IPS-18c (cell line): Measurements from ENCODE around the gene GMDS.

ENCODE experiments used
- H3K4me3 ChIP-seq: 2 replicates; pipeline ENCODE4 v1.7.0; 2013; ENCODE audit warnings: low read depth, mild to moderate bottlenecking, low read length, moderate library complexity; ENCODE audit not compliant: insufficient read depth
- H3K9me3 ChIP-seq: one replicate; pipeline ENCODE4 v1.6.1; 2013; ENCODE audit warnings: mild to moderate bottlenecking, low read length, moderate library complexity; ENCODE audit not compliant: control insufficient read depth, insufficient read depth

Gene GMDS

GRCh38 chr6:1620504-1621069 lies 624.8 kb downstream of the GMDS start:
- H3K4me3 ChIP-seq: peak overlapping the region; percentile 20; the same call in 1 of the 2 replicates
- peaks cover 2% of the 10 kb centered on the region for H3K9me3 ChIP-seq

GRCh38 chr6:1619673-1620503 lies 625.5 kb downstream of the GMDS start:
- peak overlapping the region; percentile 44 for H3K4me3 ChIP-seq
- peaks cover 2% of the 10 kb centered on the region for H3K9me3 ChIP-seq

GRCh38 chr6:1619098-1619672 lies 626.2 kb downstream of the GMDS start:
- Histone ChIP-seq H3K4me3 (peak overlapping the region; percentile 44), H3K9me3 (peaks cover 2% of the 10 kb centered on the region)

DNA sequence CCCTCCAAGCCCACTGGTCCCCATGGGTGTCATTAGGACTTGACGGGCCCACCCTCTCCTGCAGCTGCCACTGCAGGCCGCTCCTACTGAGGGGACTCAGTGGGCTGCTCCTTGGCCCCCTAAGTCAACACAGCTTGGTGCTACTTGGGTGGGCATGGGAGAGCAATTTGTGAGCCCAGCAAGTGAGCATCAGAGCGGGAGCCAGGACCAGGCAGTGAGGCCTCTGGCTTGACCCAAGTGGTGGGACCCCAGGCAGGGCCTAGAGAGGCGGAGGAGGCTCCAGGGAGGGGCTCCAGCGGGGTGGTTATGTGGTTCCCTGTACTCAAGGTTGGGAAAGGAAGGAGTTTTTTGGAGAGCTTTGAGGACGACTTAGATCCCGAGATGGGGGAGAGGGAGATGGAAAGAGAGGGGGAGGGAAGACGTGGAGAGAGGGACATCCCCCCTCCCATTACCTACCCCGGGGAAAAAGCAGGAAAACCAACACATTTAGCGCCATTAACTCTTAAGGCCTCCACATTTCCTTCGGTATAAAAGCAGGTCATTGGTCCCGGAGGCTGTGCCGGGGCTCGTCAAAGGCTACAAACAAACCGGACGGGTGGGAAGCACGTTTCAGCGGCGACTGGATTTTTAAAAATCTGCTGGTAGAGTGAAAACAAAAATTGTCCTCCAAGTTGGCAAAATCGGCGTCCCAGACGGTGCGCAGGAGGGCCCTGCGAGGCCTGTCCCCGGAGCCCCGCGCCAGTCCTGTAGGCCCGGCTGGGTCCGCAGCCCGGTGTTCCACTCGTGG lies 626.9 kb downstream of the GMDS start:
- Histone ChIP-seq H3K9me3 (peaks cover 2% of the 10 kb centered on the region), H3K4me3 (no peak overlapping the region)

DNA sequence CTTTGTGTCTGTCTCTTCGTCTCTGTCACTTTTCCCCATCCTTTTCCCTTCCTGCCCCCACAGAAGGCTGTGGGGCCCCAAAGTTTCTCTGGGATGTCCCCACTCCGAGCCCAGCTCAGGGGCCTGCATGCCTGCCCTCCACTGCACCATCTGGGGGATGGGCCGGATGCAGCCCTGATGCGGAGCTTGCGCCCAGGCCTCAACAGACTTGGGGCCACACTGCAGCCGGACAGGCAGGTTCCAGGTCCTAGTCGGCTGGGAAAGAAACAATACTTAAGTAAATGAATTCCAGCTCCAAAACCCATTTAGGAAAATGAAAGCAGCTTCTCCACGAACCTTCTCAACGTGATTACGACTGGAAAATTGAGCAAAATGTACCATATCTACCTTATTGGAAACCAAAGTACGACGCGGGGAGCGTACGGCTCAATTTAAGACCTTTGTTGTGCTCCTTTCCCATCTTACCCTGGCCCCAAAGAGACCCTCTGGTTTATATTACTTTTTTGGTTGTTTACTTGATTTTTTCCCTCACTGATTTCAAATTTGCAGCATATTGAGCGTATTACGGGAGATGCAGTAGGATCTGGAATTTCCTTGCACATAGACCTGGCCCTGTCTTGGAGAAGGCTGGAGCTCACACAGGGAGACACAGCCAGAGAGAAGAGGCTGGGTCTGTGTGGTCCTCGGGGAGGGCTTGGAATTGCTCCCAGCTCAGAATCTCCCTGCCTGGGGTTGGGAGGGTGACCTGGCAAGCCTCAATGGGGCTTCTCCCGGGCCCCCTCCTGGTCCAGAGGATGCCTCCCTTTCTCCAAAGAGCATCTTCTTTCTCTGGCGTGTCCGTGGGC lies 627.7 kb downstream of the GMDS start:
- no peak overlapping the region for H3K4me3 ChIP-seq
- peaks cover 2% of the 10 kb centered on the region for H3K9me3 ChIP-seq

GRCh38 chr6:1616701-1617463 lies 628.5 kb downstream of the GMDS start:
- H3K4me3 ChIP-seq: no peak overlapping the region
- H3K9me3 ChIP-seq: peaks cover 2% of the 10 kb centered on the region

GRCh38 chr6:1615853-1616420 lies 629.5 kb downstream of the GMDS start:
- Histone ChIP-seq H3K4me3 (no peak overlapping the region), H3K9me3 (peaks cover 2% of the 10 kb centered on the region)

DNA sequence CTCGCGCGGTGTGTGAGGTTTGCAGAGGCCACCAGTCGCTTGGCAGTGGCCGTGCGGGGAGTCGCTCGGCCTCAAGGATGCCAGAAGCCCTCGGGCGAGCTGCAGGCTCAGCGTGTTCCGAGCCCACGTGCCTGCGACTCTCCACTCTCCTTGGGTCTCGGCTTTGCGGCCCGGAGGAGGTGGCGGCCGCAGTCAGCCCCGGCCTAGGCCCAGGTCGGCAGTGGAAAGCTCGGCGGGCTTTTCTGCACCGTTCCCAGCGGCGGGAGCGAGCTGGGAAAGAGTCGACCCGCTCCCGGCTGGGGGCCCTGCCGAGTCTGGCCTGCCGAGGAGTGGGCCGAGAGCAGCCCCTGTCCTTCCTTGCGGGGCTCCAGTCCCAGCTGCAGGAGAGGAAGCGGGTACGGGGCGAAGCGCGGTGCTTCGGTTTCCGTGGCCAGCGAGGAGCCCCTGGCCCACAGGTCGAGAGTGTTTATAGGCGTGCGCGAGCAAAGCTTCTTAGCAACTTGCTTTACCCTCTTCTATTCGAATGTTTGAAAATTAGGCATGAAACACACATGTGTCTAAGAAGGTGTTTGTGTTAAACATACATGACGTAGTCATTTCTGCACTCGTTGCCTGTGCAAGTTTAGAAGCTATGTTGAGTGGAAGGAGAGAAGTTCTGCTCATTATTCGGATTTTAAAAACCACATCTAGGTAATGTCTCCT lies 630.1 kb downstream of the GMDS start:
- Histone ChIP-seq H3K4me3 (peak overlapping the region; percentile 41; the same call in 1 of the 2 replicates), H3K9me3 (peaks cover under 1% of the 10 kb centered on the region)

DNA sequence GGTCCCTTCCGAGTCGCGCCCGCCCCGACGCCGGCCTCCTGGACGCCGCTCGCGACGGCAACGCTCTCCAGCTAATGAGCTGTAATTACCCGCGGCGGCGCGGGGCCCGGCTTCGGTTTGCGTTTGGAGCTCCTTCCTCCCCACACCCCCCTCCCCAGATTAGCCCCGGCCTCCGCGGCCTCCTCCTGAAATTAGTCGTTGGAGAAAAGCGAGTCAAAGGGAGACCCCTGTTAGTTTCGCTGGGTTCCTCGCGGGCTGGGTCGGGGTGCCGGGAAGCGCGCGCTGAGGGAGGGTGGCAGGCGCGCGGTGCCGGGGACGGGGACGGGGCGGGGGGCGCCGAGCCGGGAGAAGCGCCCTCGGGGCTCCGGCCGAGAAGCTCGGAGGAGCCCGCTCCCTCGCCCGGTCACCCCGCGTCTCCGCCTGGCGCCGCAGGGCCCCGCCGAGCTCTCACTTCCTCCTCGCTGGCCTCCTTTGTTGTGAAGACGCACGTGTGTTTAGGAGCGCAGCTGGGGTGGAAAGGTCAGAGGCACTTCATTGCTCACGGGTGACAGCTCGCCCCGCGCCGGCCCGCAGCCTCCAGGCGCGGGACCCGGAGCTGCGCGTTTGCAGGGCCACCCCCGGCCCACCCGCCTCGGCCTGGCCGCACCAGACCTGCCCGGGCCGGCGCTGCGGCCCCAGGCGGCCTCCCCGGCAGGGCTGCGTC lies 630.8 kb downstream of the GMDS start:
- Histone ChIP-seq H3K4me3 (peak overlapping the region; percentile 41; the same call in 1 of the 2 replicates), H3K9me3 (no peaks in the 10 kb centered on the region)

- peak overlapping the region; percentile 41; the same call in 1 of the 2 replicates for H3K4me3 ChIP-seq
Observed at GRCh38 chr6:1613688-1614447, 631.5 kb downstream of the GMDS start.

DNA sequence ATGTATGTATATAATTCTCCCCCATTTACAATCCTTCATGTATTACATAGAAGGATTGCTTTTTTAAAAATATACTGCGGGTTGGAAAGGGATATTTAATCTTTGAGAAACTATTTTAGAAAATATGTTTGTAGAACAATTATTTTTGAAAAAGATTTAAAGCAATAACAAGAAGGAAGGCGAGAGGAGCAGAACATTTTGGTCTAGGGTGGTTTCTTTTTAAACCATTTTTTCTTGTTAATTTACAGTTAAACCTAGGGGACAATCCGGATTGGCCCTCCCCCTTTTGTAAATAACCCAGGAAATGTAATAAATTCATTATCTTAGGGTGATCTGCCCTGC lies 632.1 kb downstream of the GMDS start:
- no peak overlapping the region; the same call in 1 of the 2 replicates for H3K4me3 ChIP-seq
- H3K9me3 ChIP-seq: no peaks in the 10 kb centered on the region

More at GRCh38 chr6:1613688-1614447, 631.5 kb downstream of the GMDS start:
- H3K9me3 ChIP-seq: no peaks in the 10 kb centered on the region

- H3K4me3 ChIP-seq: no peak overlapping the region
- no peaks in the 10 kb centered on the region for H3K9me3 ChIP-seq
Observed at GRCh38 chr6:1612974-1613306, 632.5 kb downstream of the GMDS start.

GRCh38 chr6:1612299-1612973 lies 633.0 kb downstream of the GMDS start:
- Histone ChIP-seq H3K4me3 (no peak overlapping the region), H3K9me3 (no peaks in the 10 kb centered on the region)
